Fibroblast of skin of left quadriceps (primary cell): ENCODE data around the gene CNTNAP4.

Experiments
- DNase-seq, 2 experiments: peaks; one replicate each; pipeline ENCODE4 v3.0.0-alpha.2; 2013; ENCODE audit warnings: low read depth in 2 of 2

The CNTNAP4 gene

DNA sequence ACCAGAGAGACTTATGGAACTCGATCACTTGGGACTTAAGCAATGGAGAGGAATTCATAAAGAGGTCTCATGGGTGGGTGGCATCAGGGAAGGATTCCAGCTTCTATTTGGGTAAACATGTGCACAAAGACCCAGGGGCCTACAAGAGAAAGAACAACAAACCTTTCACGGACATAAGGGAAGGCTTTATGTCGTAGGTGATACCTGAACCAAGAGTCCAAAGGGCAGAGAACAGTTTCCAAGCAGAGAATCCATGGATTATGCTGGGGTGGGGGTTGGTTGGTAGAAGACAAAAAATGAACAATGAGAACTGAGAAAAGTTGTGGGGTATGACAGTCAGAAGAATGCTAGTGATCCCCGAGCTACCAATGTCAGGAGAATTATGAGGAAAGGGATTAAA is 119.8 kb downstream of the CNTNAP4 start:
- DNase-seq, result no peak

DNA sequence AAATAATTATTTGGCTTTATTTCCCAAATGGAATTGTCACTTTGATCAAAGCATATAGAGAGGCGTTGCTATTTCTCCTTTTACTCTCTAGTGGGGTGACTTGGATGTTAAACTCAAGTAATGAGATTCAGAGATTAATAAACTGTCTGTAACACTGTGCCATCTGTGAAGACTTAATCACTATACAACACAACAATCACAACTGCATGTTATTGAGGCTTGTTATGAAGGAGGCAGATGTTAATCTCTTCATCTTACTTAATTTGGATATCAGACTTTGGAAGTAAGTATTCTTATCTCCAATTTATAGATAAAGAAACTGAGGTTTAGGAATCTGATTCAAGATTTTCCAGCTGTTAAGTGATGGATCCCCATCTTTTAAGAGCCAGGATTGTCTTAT is 132.5 kb downstream of the CNTNAP4 start:
- DNase-seq, result no peak

DNA sequence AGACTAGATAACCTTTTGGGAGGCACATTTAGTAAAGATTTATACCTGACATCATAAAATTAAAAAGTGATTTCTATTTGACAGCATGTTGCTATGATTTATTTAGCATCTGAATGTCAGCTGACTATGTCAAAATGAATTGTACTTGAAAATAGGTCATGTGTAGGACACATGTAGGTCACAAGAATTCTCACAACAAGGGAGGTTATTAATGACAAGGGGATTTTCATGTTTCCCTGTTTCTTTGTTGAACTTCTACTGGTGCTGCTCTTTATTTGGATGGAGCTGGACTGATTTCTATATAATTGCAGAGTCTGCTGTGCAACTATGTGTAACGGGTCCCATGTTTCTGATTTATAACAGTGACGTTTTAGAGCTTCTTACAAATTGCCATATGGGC is 144.4 kb downstream of the CNTNAP4 start:
- no peak for DNase-seq

DNA sequence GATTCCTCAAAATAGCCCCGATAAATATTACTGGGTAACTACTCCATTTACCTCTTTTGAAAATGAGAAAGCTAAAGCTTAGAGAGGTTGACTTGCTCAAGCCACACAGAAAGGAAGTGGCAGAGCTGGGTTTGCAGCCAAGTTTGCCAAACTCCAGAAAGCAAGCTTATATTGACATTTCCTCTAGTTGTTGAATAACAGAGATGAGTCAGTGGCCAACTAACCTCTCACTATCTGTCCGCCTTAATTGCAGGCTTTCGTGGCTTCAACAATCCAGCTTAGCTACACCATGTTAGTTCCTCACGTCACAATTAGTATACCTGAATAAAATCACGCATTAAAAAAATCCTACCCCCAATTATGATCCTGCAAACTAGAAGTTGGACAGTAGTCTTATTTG is 151.7 kb downstream of the CNTNAP4 start:
- DNase-seq, result no peak

DNA sequence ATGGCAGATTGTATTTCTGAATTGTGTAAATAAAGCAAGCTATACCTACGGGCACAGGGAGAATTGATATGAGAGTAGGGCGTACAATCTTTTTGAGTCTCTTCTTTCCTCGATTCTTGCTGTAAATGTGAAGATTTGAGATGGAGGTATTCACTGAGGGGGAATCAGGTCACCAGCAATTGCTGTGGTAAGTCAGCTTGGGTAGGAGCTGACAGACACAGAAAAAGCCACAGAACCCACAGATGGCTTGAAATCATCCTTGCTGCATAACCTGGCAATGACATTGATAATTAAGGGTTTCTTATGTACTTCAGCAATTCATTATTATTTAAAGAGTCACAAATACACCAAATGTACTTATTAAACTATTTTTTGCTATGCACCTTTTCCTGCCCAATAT is 164.2 kb downstream of the CNTNAP4 start:
- no peak for DNase-seq

DNA sequence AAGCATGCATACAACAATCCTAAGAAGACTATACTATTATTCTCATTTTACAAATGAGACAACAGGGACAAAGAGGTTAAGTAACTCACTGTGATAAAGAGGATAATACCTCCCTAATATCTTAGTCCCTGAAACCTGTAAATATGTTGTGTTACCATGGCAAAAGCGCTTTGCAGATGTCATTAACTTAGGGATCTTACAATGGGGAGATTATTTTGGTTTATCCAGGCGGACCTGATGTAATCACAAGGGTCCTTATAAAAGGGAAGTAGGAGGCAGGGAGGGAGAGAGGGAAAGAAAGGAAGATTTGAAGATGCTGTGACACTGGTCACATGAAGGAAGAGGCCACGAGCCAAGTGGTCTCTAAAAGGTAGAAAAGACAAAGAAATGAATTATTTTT is 164.7 kb downstream of the CNTNAP4 start:
- DNase-seq, result no peak

DNA sequence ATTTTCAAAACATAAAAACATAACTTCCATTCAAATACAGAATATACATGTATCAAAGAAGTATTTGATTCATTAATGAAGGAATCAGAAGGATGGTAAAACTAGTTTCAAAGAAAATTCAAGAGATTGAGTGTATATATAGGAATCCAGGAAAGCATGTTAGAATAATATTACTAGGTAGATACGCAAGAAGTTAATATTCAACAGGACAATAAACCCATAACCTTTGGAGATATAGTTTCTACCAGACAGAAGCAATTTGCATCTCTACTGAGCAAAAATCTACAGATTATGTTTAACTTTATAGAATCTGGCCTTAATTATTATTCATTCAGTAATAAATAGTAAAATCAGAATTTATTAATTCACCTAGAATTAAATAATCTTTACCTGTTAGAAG is 166.8 kb downstream of the CNTNAP4 start:
- DNase-seq, result no peak

DNA sequence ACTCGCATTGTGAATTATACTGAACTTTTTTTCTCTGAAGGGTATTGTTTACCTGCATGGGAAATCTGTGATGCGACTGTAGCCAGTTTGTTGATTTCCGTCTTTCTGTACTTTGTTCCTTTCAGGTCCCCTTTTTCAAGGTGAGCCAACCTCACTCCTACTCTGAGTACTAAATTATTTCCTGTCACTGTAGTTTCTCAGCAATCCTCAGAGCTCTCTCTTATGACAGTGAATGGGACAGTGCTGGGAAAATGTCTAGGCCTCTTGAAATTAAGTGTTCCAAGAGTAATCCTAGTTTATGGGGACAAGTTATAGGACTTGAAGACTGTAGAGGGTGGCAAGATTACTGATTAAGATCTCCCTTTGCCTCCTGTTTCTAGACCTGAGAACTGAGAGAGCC is 167.6 kb downstream of the CNTNAP4 start:
- no peak for DNase-seq

DNA sequence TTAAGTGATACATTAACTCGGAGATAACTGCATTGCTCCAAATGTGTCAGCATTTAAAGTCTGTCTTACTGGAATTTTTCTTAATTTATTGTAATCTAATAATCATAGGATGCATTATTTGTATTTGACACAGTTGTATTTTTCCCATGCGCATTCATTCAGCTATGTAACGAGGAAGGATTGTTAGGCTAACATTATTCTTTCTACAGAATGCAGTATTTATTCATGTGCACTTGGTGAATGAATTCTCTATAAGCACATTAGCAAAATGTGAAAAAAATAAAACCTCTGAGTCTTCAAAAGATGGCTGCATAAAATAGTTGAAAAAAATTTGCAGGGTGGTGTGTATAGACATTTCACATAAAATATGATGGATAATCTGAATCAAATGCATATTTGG is 168.6 kb downstream of the CNTNAP4 start:
- DNase-seq, result no peak

DNA sequence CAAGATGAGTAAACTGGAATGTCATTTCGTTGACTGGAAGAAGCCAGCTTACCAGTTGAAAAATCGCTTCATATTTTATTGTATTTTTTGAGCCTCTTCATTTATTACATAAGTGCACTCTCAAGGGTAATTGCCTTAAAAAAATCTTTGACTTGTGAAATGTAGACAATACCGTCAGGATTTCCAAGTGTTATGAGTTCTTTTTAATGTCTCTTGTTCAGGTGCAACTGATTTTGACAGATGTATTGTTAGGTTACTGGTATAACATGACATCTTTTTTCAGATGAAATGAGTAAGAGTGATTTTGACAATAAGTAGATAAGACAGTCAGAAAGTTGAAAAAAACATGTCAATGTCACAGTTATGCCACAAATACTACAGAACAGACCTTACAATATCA is 169.1 kb downstream of the CNTNAP4 start:
- no peak for DNase-seq

DNA sequence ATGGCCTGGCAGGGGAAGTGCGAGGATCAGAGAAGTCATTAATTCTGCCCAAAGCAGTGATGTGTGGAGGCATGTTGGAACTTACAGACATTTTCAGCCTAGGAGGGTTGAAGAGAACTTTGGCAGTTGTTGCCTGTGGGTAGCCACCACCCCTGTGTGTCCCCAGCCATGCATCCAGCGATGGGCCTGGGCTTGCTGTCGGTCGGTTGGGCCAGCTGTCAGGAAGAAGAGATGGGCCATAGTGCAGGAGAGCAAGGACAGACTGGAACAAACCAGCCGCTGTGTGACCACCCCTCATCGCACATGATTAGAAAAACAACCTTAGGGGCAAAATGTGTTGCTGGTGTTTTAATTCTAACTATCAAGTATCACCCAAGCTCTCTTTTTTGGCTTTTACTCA is 173.7 kb downstream of the CNTNAP4 start:
- no peak for DNase-seq

DNA sequence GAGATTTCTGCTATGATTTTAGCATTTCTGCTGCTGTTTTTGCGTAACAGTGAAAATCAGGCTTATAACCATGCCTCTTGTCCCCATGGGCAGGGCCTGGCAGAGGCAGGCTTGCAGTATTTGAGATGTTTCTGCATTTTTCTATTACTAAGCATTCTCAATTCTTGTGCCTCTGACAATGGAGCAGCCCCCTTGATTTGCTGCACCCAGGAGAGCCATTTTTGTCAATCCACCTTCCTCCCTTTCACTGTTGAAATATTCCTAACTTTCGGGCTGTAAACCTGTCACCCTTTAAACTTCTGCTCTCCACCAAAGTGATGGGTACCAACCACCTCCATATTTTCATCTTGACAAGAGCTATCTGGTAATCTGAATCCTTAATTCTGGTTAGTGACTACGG is 178.1 kb downstream of the CNTNAP4 start:
- DNase-seq, result no peak

DNA sequence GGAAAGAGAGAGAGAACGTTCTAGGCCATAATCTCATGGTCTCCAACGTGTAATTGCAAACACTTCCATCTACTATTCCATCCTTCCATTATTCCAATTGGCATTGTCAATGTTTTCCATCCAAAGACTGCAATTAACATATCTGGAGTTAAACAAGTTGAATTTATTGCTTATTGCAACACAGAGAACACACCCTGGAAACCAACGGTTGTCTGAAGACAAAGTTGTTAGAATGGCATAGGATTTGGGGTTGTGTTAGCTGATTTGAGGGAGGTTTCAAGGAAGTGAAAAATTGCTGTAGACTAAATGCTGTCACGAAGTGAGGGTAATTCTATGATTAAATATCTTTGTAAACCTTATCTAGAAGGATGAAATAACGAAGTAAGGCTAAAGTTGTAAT is 178.8 kb downstream of the CNTNAP4 start:
- DNase-seq, result no peak

DNA sequence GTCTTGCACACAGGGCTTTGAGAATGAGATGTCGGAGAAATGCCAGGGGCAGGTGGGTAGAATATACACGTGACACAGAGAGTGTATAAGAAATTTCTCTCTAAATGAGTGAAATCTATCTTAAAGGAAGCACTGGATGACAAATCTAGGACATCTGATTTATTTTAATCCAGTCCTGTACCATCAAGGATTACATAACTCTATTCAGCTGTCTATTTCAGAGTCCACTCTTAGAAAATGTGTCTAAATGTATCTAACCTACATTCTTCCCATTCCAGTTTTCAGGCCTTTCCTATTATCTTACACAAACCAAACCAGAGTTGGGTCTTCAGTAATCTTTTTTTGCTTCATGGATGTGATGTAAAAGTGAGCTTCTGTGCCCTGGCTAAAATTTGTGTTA is 181.9 kb downstream of the CNTNAP4 start:
- DNase-seq, result no peak

DNA sequence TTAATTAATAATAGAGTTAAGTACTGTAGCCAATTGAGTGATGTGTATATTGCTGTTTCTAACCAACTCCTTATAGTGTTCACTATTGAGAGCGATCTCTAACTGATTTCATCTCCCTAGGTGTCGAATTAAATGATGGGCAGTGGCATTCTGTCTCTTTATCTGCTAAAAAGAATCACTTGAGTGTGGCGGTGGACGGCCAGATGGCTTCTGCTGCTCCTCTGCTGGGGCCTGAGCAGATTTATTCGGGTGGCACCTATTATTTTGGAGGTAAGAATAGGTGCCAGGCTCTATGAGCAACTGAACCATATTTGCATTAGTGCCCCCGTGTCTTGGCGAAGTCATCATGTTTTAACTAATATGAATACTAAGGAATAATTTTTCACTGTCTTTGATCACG is 184.6 kb downstream of the CNTNAP4 start:
- no peak for DNase-seq

DNA sequence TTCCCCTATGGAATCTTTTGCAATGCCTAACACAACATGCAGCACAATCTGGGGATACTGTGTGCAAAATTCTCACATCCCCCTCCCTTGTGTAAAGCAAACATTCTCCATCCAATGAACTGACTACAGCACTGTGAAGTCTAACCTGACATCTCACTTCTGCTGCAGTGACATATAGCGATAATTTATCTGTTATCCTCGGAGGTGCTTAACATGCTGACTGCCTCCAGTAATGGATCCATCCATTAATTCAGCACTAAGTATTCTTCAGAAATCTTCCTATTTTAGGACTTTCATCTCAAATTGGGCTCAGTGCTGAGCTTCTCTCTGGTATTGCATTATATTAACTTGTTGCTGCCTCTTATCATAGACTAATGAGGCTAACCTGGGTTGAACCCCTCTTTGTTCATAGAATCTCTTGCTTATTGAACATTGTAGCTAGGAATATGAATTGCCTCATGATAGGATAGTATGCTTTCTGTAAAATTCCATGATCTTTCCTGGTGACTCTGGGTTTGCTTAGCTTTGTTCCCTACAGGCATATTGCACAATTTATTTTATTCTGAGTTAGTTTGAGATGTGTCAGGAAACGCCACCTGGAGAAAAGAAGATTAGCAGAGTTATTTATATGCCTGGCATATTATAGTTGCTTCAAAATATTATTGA is 187.9 kb downstream of the CNTNAP4 start:
- DNase-seq, result no peak

DNA sequence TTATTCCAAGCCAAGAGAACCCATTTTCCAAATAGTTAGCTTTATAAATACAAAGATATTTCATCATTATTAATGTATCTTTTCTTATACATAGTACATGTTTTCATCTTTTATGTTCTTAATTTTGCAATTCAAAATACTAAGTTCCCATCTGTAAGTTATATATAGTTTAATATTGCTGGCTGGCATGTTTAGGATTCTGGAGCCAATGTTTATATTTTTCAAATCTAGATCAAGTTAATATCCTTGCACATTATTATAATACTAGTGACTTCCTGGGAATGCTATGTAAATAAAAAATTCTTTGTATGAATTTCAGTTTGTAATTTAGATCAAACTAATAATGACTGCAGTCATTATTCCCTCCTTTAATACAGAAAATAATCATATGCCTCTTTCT is 189.7 kb downstream of the CNTNAP4 start:
- no peak for DNase-seq

DNA sequence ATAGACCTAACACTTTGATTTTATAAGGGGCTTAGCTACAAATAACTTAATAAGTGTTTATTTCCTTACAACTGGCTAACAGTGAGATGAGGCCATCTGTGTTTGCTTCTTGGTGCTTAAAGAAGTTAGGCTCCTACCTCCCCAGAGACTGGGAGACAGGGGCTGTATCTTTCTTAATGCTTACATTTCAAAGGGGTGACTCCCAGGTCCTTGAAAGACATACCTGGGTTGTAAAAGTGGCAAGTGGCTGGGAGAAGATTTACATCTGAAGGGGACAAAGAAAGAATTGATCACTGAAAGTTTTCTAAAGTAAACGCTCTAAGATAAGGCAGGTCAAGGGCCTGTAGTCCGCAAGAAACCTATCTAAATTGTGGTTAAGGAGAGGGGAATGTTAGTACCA is 196.8 kb downstream of the CNTNAP4 start:
- DNase-seq, result no peak

DNA sequence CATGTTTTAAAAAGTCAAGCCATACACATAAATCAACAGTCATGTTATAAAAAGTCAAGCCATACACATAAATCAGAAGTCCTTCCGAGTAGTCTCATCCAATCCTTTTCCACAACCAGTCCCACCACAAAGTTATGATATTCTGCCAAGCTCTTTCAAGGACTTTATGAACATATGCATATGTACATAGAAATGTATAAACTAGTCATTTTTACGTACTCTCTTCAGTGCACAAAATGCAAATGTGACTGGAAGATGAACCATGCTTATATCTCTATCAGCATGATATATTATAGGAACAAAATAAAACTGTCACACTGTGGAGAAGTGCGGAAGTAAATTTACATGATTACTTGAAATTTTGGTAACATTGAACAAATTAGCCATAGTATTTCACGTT is 200.9 kb downstream of the CNTNAP4 start:
- no peak for DNase-seq

DNA sequence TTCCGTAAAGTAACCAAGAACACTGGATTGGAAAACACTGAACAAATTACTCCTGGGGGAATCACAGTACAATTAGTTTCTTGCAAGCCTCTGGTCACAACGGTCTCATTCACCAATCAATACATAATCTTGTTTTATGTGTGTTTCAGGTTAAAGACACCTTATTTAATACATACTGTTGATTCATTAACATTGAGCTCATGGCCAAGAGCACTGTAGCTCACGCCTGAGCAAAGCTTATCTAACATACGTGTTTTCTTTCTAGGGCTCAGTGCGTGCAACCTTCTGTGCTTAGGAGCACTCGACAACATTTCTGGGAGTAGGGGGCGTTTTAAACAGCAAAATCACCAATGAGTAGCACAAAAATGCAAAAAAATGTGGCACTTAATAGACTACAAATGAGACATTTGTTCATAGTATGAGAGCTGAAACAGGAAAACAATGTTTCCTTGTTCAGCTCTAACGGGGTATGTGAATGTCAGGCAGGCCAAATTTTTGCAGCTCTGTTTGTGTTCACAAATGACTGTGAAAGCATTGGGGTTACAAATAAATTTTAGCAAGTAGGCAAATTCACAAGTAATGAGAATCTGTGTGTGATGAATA is 206.2 kb downstream of the CNTNAP4 start:
- DNase-seq, result no peak

DNA sequence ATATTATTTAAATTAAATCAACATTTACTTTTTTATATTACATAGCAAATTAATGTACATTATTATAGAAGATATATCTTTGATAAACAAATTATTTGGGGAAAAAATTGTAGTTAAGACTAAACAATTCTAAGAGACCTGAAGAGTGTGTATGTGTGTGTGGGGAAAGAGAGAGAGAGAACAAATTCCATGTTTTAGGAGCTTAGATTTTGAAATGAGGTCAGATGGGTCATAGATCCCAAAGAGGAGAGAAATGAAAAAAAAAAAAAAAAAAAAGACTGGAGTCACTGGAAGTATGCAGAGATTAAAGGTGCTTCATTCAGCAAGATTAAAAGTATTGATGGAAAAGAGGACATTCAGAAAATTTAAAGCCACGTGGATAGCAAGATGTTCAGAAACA is 206.8 kb downstream of the CNTNAP4 start:
- no peak for DNase-seq

DNA sequence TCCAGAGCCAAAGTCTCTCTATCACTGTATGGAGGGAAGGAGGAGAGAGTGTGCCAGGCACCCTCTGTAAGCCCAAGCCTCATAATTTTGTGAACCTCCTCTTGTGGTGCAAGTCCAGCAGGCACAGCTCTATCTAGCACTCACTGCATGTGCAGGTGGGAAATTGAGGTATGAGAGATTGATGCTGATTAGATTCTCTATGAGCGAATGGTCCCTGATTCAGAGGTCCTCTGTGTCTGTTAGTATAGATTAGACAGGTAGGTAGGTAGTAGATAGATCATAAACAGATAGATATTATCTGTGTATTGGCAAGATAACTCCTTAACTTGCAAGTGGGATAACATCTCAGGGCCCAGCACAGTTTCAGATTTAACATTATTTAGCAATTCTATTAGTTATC is 209.5 kb downstream of the CNTNAP4 start:
- no peak for DNase-seq

DNA sequence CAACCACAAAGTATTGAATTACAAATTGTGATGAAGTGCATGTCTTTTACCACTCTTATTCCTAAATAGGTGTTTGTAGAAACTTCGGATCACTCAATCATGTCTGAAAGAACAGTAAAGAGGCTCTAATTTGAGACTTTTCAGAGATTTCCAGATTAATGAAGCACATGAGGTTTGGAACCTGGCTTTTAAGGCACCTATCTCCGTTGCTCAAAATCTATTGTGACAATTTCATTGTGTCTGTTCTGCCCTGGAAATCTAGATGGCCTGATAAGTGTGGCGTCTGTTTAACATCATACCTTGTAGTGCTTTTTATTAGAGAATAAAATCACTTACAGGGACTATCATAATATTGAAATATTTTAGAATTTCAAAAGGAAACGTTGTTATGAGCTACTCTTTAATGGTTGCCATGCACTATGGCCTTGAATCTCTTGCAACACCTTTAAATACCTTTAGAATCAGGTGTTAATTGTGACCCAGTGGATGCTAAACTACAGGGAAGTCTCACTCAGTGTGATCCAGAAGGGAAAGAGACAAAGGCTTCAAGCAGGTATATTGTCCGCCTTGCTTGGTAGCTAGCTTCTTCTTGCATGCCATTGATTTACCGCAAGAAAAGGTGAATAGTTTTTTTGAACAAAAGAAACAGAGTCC is 210.3 kb downstream of the CNTNAP4 start:
- no peak for DNase-seq

DNA sequence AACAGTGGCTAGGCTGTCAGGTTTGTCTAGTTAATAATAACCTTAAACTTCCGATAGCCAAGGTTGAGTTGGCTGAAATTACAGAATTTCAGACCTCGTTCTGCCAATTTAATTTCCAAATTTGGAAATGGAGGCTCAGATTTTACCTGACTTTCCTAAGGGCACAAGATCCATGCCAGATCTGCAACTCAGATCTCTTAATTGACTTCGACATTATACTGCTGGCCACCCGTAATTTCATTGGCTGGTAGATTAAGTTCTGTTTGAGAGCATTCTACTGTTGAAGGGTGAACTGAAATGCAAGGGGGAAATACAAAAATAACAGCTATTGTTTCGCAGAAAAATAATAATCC is 210.8 kb downstream of the CNTNAP4 start:
- no peak for DNase-seq
